MCF 10A (cell line): Measurements from ENCODE around the gene SEPSECS. TPM values are rescaled to one million over a fixed set of nuclear protein-coding genes. Genes with fewer than 3 reads are reported as not detected.

Experiments
- BruUV-seq: library from RNA; stranded (reverse); fragments of 400-500 nt; replicated peaks from 2 replicates; lab custom pipeline; 2021; lab: Mats Ljungman, UMichigan
- CTCF ChIA-PET: fragments of 300-600 bp; sonication (Branson Sonifier 250); formaldehyde crosslinking; extraction: SDS; loops from one replicate; lab custom pipeline; 2021; ENCODE audit warnings: antibody characterized with exemption, inconsistent platforms; lab: Yijun Ruan, JAX
- POLR2A ChIA-PET: fragments of 300-600, 350-650 bp; sonication (Branson Sonifier 250); formaldehyde crosslinking; extraction: SDS; loops from one replicate; lab custom pipeline; 2020; ENCODE audit warnings: antibody characterized with exemption, inconsistent platforms; lab: Yijun Ruan, JAX
- DNase-seq: peaks from one replicate; pipeline ENCODE4 v3.0.0-alpha.2; 2018; ENCODE audit not compliant: unreplicated experiment
- H3K27ac Mint-ChIP-seq: one replicate; pipeline ENCODE4 v1.8.0; 2022; ENCODE audit warnings: mild to moderate bottlenecking, low read depth, mixed read lengths; ENCODE audit not compliant: unreplicated experiment
- H3K27me3 Mint-ChIP-seq: one replicate; pipeline ENCODE4 v1.8.0; 2022; ENCODE audit warnings: mixed read lengths; ENCODE audit not compliant: insufficient read depth, unreplicated experiment
- H3K36me3 Mint-ChIP-seq: one replicate; pipeline ENCODE4 v1.8.0; 2022; ENCODE audit warnings: mild to moderate bottlenecking, moderate library complexity, mixed read lengths; ENCODE audit not compliant: insufficient read depth, unreplicated experiment
- H3K4me1 Mint-ChIP-seq: one replicate; pipeline ENCODE4 v1.8.0; 2022; ENCODE audit warnings: mixed read lengths; ENCODE audit not compliant: insufficient read depth, unreplicated experiment
- H3K4me3 Mint-ChIP-seq: one replicate; pipeline ENCODE4 v1.8.0; 2022; ENCODE audit warnings: mild to moderate bottlenecking, moderate library complexity, mixed read lengths; ENCODE audit not compliant: unreplicated experiment
- H3K9me3 Mint-ChIP-seq: one replicate; pipeline ENCODE4 v1.8.0; 2022; ENCODE audit warnings: mixed read lengths; ENCODE audit not compliant: unreplicated experiment
- intact Hi-C: fragments of 100-400 bp; cut with micrococcal nuclease; formaldehyde crosslinking; loops from 2 replicates; pipeline ENCODE4 v1.14.1; 2022
- total RNA-seq: library from RNA; stranded (reverse); gene quantifications from 2 replicates; pipeline ENCODE4 v1.2.3, GENCODE V29; 2022
- TF ChIP-seq, protein P1 (sequence below): fragments of 200-600 bp; IDR thresholded peaks from one replicate; pipeline ENCODE4 v1.8.0; 2022; ENCODE audit warnings: antibody characterized with exemption, mild to moderate bottlenecking; ENCODE audit not compliant: unreplicated experiment

SEPSECS gene
- total RNA-seq, 1 experiment from 2014 or later, result 9.4 TPM

DNA sequence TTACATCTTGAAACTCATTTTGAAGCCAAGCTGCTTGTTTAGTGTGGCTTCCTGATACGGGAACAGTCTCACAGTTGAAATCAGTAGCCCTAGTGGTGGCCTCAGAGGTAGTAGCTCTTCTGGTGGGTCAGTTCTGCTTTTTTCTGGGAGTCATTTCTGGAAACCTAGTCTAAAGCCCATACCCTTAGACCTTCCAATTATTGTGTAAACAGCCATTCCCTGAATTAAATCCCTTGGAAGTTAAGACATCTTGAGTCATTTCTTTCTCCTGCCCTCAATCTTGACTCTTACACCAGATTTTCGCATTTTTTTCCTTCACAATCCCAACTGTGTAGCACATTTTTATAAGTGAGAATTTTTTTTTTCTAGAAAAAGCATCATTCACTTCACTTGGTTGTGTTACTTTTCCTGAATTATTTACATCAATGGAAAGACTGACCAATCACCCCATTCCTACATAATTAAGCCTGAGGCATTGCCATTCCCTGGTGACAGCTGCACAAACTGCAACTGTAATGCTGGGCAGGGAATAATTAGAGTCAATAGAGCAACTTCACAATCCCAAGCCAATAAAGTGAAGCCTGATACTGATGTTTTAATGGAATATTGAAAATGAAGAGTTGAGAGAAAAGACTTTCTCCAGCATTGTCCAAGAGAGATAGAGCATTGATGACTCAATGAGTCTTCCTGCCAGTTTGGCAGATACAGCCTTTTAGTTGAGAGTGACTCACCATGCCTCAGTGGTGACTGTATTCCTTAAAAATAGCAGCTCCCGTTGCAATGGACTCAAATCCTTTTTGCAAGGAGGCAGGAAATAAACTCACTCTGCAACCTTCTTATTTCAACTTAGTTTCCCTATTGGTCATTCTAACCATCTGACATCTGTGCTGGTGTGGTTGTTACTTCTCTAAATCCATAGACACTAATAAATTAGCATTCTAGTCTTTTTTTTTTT lies 13.0 kb upstream of the SEPSECS start:
- Mint-ChIP-seq H3K27ac (peak overlapping the region; percentile 44), H3K36me3 (no peaks in the 10 kb centered on the region), H3K4me1 (peaks cover 25% of the 10 kb centered on the region), H3K27me3 (no peaks in the 10 kb centered on the region), H3K4me3 (peak overlapping the region; percentile 12), H3K9me3 (no peaks in the 10 kb centered on the region)
- DNase-seq, result peak; percentile 93
- intact Hi-C loops, result loop anchor here (2.0 kb wide), 1 partner anchor 62 kb away; the partner anchor contains the start of gene PI4K2B
- CTCF ChIA-PET, result interaction anchor here (0.6 to 1.0 kb wide), 5 partner anchors 44 to 272 kb away, joined by 3 to 6 read pairs (median 4); partner anchors contain the start of genes PI4K2B and ZCCHC4
- TF ChIP-seq, protein P1, sequence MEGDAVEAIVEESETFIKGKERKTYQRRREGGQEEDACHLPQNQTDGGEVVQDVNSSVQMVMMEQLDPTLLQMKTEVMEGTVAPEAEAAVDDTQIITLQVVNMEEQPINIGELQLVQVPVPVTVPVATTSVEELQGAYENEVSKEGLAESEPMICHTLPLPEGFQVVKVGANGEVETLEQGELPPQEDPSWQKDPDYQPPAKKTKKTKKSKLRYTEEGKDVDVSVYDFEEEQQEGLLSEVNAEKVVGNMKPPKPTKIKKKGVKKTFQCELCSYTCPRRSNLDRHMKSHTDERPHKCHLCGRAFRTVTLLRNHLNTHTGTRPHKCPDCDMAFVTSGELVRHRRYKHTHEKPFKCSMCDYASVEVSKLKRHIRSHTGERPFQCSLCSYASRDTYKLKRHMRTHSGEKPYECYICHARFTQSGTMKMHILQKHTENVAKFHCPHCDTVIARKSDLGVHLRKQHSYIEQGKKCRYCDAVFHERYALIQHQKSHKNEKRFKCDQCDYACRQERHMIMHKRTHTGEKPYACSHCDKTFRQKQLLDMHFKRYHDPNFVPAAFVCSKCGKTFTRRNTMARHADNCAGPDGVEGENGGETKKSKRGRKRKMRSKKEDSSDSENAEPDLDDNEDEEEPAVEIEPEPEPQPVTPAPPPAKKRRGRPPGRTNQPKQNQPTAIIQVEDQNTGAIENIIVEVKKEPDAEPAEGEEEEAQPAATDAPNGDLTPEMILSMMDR, result no peak
- no TSS peak for BruUV-seq
- POLR2A ChIA-PET, result interaction anchor here (0.6 to 4.2 kb wide), 7 partner anchors 9 to 945 kb away, joined by 3 to 55 read pairs (median 4); partner anchors contain the start of genes PI4K2B, SEPSECS and ZCCHC4

DNA sequence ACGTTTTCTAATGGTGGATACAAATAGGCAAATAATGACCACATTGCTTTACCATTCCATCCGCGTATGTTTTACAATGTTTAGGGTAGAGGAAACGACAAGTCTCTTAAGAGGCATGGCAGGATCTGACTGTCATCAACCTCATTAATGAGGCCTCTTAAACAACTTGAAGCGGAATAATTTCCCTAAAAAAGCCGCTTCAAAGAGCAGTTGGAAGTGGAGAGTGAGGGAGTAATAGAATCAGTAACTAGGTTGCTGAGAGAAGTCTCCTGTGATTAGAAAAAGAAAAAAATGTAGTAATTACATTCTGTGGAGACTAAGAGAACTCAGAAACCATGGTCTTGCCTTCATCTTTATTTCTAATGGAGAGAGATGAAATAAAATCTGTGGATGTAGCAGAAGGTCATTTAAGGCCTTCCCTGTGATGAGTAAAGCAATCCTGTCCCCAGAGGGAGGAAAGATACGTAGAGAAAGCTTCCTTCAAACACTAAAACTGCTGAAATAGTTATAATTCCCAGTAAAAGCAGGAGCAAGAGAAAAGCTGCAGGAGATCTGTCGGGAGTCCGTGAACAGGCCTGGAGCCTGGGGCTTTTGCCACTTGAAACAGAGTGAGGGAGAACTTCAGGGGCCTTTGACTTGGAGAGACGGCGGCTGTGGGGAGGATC lies 11.1 kb upstream of the SEPSECS start:
- Mint-ChIP-seq H3K27ac (no peak overlapping the region), H3K4me3 (no peak overlapping the region), H3K4me1 (peaks cover 25% of the 10 kb centered on the region), H3K36me3 (no peaks in the 10 kb centered on the region), H3K27me3 (no peaks in the 10 kb centered on the region), H3K9me3 (no peaks in the 10 kb centered on the region)
- intact Hi-C loops, result no loop called here
- no TSS peak for BruUV-seq
- TF ChIP-seq, protein P1, result no peak
- ChIA-PET POLR2A (interaction anchor here (4.2 kb wide), 1 partner anchor 10 kb away, joined by 55 read pairs; the partner anchor contains the start of gene SEPSECS), CTCF (no interaction called here)
- no peak for DNase-seq

DNA sequence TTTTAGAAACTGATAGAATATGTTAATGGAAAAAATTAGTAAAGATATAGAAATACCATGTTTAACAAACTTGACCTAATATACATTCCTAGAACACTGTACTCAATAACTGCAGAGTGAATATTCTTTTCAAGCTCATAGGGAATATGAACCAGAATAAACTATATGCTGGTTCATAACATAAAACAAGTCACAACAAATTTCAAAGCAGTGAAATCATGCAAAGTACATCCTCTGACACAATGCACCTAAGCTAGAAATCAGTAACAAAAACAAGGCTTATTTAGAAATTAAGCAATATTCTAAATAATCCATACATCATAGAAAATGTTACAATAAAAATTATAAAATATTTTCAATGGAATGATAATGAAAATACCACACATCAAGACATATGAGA lies 9.2 kb upstream of the SEPSECS start:
- Mint-ChIP-seq H3K4me3 (no peak overlapping the region), H3K4me1 (peaks cover 25% of the 10 kb centered on the region), H3K9me3 (no peaks in the 10 kb centered on the region), H3K27me3 (no peaks in the 10 kb centered on the region), H3K27ac (no peak overlapping the region), H3K36me3 (no peaks in the 10 kb centered on the region)
- CTCF ChIA-PET, result interaction anchor here (1.2 to 1.5 kb wide), 3 partner anchors 10 to 143 kb away, joined by 4 to 10 read pairs (median 5); partner anchors contain the start of genes PI4K2B and ZCCHC4
- TF ChIP-seq, protein P1, result no peak
- intact Hi-C loops, result no loop called here
- no TSS peak for BruUV-seq
- POLR2A ChIA-PET, result interaction anchor here (1.7 to 2.2 kb wide), 2 partner anchors 9 to 65 kb away, joined by 9 to 31 read pairs; partner anchors contain the start of genes PI4K2B and SEPSECS
- no peak for DNase-seq

DNA sequence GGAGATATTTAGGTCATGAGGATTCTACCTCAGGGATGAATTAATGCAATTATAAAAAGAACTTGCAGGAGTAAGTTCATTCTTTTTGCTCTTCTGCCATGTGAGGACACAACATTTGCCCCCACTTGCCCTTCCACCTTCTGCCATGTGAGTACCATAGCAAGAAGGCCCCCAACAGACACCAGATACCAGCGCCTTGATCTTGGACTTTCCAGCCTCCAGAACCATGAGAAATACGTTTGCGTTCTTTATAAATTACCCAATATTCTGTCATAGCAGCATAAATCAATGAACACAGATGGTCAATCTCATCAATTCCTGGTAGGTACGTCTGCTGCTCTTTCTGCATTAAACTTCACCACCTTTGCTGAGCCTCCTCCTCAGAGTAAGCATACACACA lies 5.7 kb upstream of the SEPSECS start:
- H3K27me3 Mint-ChIP-seq, result no peaks in the 10 kb centered on the region
- H3K9me3 Mint-ChIP-seq, result no peaks in the 10 kb centered on the region
- ChIA-PET CTCF (interaction anchor here (0.6 kb wide), 1 partner anchor 8 kb away, joined by 4 read pairs; no protein-coding TSS in a partner anchor), POLR2A (no interaction called here)
- no peak for DNase-seq
- peaks cover 2% of the 10 kb centered on the region for H3K36me3 Mint-ChIP-seq
- BruUV-seq, result no TSS peak
- H3K27ac Mint-ChIP-seq, result no peak overlapping the region
- peaks cover 14% of the 10 kb centered on the region for H3K4me1 Mint-ChIP-seq
- H3K4me3 Mint-ChIP-seq, result no peak overlapping the region
- intact Hi-C loops, result no loop called here
- TF ChIP-seq, protein P1, result no peak
